HCT116 (cell line): ENCODE results near the gene ZNF423. TPM values are rescaled to one million over a fixed set of nuclear protein-coding genes. Genes with fewer than 3 reads are reported as not detected.

ENCODE experiments used
- ATAC-seq: fragments of 200-7000 bp; cut with Tn5 transposase; 2 replicates; pipeline ENCODE4 v1.9.1; 2020; ENCODE audit warnings: mild to moderate bottlenecking, moderate library complexity
- BruUV-seq: library from RNA; stranded (reverse); fragments of 400-500 nt; replicated peaks from 2 replicates; lab custom pipeline; 2021; lab: Mats Ljungman, UMichigan
- CTCF ChIA-PET: fragments of 300-600 bp; sonication (Branson Sonifier 250); formaldehyde crosslinking; loops from one replicate; lab custom pipeline; 2021; ENCODE audit warnings: antibody characterized with exemption; lab: Charles Lee
- POLR2A ChIA-PET: fragments of 300-600, 350-600 bp; sonication (Branson Sonifier 250); formaldehyde crosslinking; loops from one replicate; lab custom pipeline; 2021; ENCODE audit warnings: antibody characterized with exemption; lab: Charles Lee
- RAD21 ChIA-PET, 2 experiments: fragments of 300-600 bp; sonication (Branson Sonifier 250); formaldehyde crosslinking; loops; one replicate each; lab custom pipeline; 2023; ENCODE audit warnings: low total read pairs in 2 of 2; ENCODE audit not compliant: uncharacterized antibody in 2 of 2, unreplicated experiment in 2 of 2, low non-redundant PET in 1 of 2; lab: Charles Lee
- DNase-seq: peaks from one replicate; pipeline ENCODE4 v3.0.0-alpha.2; 2010; ENCODE audit warnings: low read depth, low spot score
- H2AFZ ChIP-seq: fragments of 200-600 bp; shearing (Covaris generic), sonication (generic); 2 replicates; pipeline ENCODE4 v1.6.1; 2017; ENCODE audit warnings: low read depth, mixed run types, mixed read lengths, antibody characterized with exemption, low read length; ENCODE audit not compliant: poor library complexity, severe bottlenecking
- H3K27ac ChIP-seq: 2 replicates; pipeline ENCODE4 v1.5.1; 2012; ENCODE audit warnings: low read depth, low read length
- H3K27me3 ChIP-seq: fragments of 200-600 bp; sonication (generic); 2 replicates; pipeline ENCODE4 v1.6.1; 2016; ENCODE audit warnings: mixed run types, low read length, mixed read lengths; ENCODE audit not compliant: insufficient read depth
- H3K36me3 ChIP-seq, 2 experiments: fragments of 200-500 bp in 1 of 2; fragments of 200-600 bp in 1 of 2; sonication (Bioruptor generic) in 1 of 2; sonication (generic) in 1 of 2; 2 replicates each; pipeline versions ENCODE4 v1.5.1 to v1.6.1; 2014 to 2016; ENCODE audit warnings: low read length in 2 of 2, inconsistent platforms in 1 of 2, mixed read lengths in 1 of 2, mixed run types in 1 of 2; ENCODE audit not compliant: insufficient read depth in 2 of 2, control insufficient read depth in 1 of 2
- H3K4me1 ChIP-seq, 2 experiments: fragments of 200-600 bp in 1 of 2; sonication (generic) in 1 of 2; 2 replicates each; pipeline versions ENCODE4 v1.5.1 to v1.6.1; 2012 to 2017; ENCODE audit warnings: low read length in 2 of 2, inconsistent platforms in 1 of 2, mild to moderate bottlenecking in 1 of 2, mixed read lengths in 1 of 2, mixed run types in 1 of 2, moderate library complexity in 1 of 2; ENCODE audit not compliant: insufficient read depth in 2 of 2, control insufficient read depth in 1 of 2
- H3K4me2 ChIP-seq: fragments of 200-600 bp; sonication (generic); 2 replicates; pipeline ENCODE4 v1.6.1; 2017; ENCODE audit warnings: mixed run types, low read length, mixed read lengths
- H3K4me3 ChIP-seq, 2 experiments: fragments of 200-600 bp in 1 of 2; sonication (generic) in 1 of 2; replicated peaks in 1 of 2; 2 replicates each; pipeline ENCODE4 v1.5.1; 2011 to 2016; ENCODE audit warnings: low read length in 2 of 2, control low read depth in 1 of 2, low read depth in 1 of 2, mild to moderate bottlenecking in 1 of 2, mixed read lengths in 1 of 2, mixed run types in 1 of 2
- H3K79me2 ChIP-seq: fragments of 200-600 bp; sonication (generic); 2 replicates; pipeline ENCODE4 v1.6.1; 2017; ENCODE audit warnings: mild to moderate bottlenecking, mixed run types, low read length, moderate library complexity, mixed read lengths; ENCODE audit not compliant: insufficient read depth
- H3K9ac ChIP-seq: fragments of 200-600 bp; sonication (generic); 2 replicates; pipeline ENCODE4 v1.6.1; 2016; ENCODE audit warnings: low read length, mixed read lengths
- H3K9me2 ChIP-seq: fragments of 200-600 bp; sonication (generic), shearing (Covaris generic); 2 replicates; pipeline ENCODE4 v1.6.1; 2017; ENCODE audit warnings: mixed run types, mild to moderate bottlenecking, moderate library complexity; ENCODE audit not compliant: insufficient read depth
- H3K9me3 ChIP-seq, 2 experiments: fragments of 200-500 bp in 1 of 2; fragments of 200-600 bp in 1 of 2; sonication (Bioruptor generic) in 1 of 2; sonication (generic) in 1 of 2; 2 replicates each; pipeline ENCODE4 v1.6.1; 2014 to 2017; ENCODE audit warnings: low read length in 2 of 2, mixed read lengths in 2 of 2, inconsistent platforms in 1 of 2, low read depth in 1 of 2, mild to moderate bottlenecking in 1 of 2, mixed run types in 1 of 2, moderate library complexity in 1 of 2; ENCODE audit not compliant: control insufficient read depth in 1 of 2, insufficient read depth in 1 of 2
- H4K20me1 ChIP-seq: fragments of 200-600 bp; sonication (generic), shearing (Covaris generic); 2 replicates; pipeline ENCODE4 v1.6.1; 2017; ENCODE audit warnings: mixed run types, mild to moderate bottlenecking, moderate library complexity; ENCODE audit not compliant: insufficient read depth
- CEBPB ChIP-seq: IDR thresholded peaks from 2 replicates; pipeline ENCODE4 v1.6.1; 2012; ENCODE audit warnings: low read depth
- EGR1 ChIP-seq: IDR thresholded peaks from 2 replicates; pipeline ENCODE4 v1.6.1; 2012; ENCODE audit warnings: low read depth
- ELF1 ChIP-seq: IDR thresholded peaks from 2 replicates; pipeline ENCODE4 v1.6.1; 2012; ENCODE audit warnings: low read depth, borderline replicate concordance
- FOSL1 ChIP-seq: IDR thresholded peaks from 2 replicates; pipeline ENCODE4 v1.6.1; 2012; ENCODE audit warnings: low read depth
- JUND ChIP-seq: IDR thresholded peaks from 2 replicates; pipeline ENCODE4 v1.6.1; 2012
- POLR2A ChIP-seq: IDR thresholded peaks from 2 replicates; pipeline ENCODE4 v1.7.0; 2011; ENCODE audit warnings: borderline replicate concordance; ENCODE audit not compliant: insufficient read depth, insufficient read length; ENCODE audit errors: extremely low read depth
- RAD21 ChIP-seq: IDR thresholded peaks from 2 replicates; pipeline ENCODE4 v1.6.1; 2012; ENCODE audit warnings: low read depth, mild to moderate bottlenecking
- SIN3A ChIP-seq: IDR thresholded peaks from 2 replicates; pipeline ENCODE4 v1.6.1; 2012; ENCODE audit warnings: low read depth
- SP1 ChIP-seq: IDR thresholded peaks from 2 replicates; pipeline ENCODE4 v1.6.1; 2012; ENCODE audit warnings: low read depth
- TCF7L2 ChIP-seq: IDR thresholded peaks from 2 replicates; pipeline ENCODE4 v1.7.0; 2011; ENCODE audit warnings: borderline replicate concordance, inconsistent platforms; ENCODE audit not compliant: insufficient read depth, insufficient read length; ENCODE audit errors: extremely low read depth
- ZBTB33 ChIP-seq: IDR thresholded peaks from 2 replicates; pipeline ENCODE4 v1.6.1; 2011; ENCODE audit warnings: mild to moderate bottlenecking, low read length, moderate library complexity; ENCODE audit not compliant: insufficient replicate concordance; ENCODE audit errors: extremely low read depth
- intact Hi-C: fragments of 100-400 bp; cut with micrococcal nuclease; formaldehyde crosslinking; loops from 2 replicates; pipeline ENCODE4 v1.10.0; 2022
- total RNA-seq: library from RNA; stranded (reverse); gene quantifications from one replicate; pipeline ENCODE4 v1.2.1, GENCODE V29; 2021; ENCODE audit not compliant: unreplicated experiment
- TF ChIP-seq, protein P1 (sequence below): IDR thresholded peaks from 2 replicates; pipeline ENCODE4 v1.6.1; 2012; ENCODE audit warnings: low read depth
- TF ChIP-seq, protein P2 (sequence below): IDR thresholded peaks from 2 replicates; pipeline ENCODE4 v1.6.1; 2012

The ZNF423 gene
- total RNA-seq, 1 experiment from 2014 or later, result 0.22 TPM

DNA sequence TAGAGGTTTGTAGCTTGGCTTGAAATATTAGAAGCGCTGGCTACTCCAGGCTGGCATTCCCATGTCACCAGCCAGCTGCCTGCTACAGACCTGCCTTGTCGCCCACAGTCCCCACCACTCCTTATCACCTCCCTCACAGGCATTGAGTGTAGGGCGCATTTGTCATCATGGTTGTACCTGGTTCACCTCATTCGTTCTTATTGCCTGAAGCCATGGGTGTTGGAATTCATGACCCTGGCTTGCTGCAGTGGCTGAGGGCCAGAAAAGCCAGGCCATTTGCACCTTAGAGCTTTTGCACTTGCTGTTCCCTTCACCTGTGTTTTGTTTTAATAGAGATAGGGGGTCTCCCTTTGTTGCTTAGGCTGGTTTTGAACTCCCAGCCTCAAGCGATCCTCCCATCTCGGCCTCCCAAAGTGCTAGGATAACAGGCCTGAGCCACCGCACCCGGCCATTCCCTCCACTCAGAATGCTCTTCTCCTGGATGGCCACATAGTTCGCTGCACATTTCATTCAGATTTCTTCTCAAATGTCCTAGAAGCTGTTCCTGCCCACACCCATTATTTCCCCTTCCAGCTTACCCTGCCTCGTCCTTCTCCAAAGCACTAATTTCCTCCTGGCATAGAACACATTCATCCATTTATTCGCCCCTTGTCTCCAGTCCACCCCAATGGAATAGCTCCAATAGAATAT is 384.7 kb downstream of the ZNF423 start:
- ChIA-PET POLR2A (no interaction called here), RAD21 (no interaction called here), CTCF (no interaction called here)
- DNase-seq (no peak), ATAC-seq (no peak)
- Histone ChIP-seq H3K27ac (no peak overlapping the region), H3K9me3 (no peaks in the 10 kb centered on the region), H3K79me2 (no peaks in the 10 kb centered on the region), H4K20me1 (no peaks in the 10 kb centered on the region), H3K4me2 (no peak overlapping the region), H3K27me3 (peaks cover 22% of the 10 kb centered on the region), H3K4me3 (no peak overlapping the region), H3K4me1 (no peaks in the 10 kb centered on the region), H2AFZ (no peak overlapping the region), H3K36me3 (no peaks in the 10 kb centered on the region), H3K9ac (no peak overlapping the region), H3K9me2 (no peaks in the 10 kb centered on the region)
- BruUV-seq, result no TSS peak
- TF ChIP-seq TCF7L2, result no peak
- no peak for TF ChIP-seq ELF1
- TF ChIP-seq POLR2A, result no peak
- TF ChIP-seq JUND, result no peak
- intact Hi-C loops, result no loop called here

DNA sequence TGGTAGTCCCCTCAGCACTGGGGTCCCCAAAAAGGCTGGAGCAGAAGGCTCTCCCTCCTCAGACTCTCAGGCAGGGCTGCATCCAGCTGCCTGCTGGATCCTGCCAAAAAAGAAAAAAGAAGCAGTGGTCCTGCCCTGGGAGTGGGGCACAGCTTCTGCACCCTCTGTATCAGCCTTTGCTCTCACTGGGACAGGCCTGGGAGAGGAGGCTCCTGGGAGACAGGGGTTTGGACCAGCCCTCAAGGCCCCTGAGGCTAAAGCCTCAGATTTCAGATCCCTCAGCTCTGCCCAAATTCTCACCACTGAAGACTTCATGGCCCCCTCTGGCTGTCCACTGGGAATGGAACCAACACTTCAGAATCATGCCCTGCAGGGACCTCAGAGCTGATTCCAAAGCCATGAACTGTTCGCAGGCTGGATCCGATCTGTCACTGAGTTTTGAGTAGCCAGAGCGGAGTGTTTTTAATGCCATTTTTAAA is 385.4 kb downstream of the ZNF423 start:
- DNase-seq (no peak), ATAC-seq (no peak)
- H3K4me3 ChIP-seq, result no peak overlapping the region
- POLR2A ChIA-PET, result no interaction called here
- no peaks in the 10 kb centered on the region for H3K36me3 ChIP-seq
- no peak for TF ChIP-seq TCF7L2
- TF ChIP-seq ELF1, result no peak
- no peak for TF ChIP-seq SIN3A
- no peak for TF ChIP-seq EGR1
- TF ChIP-seq CEBPB, result no peak
- TF ChIP-seq JUND, result no peak
- no peak for TF ChIP-seq SP1
- TF ChIP-seq ZBTB33, result no peak
- TF ChIP-seq, protein P1, sequence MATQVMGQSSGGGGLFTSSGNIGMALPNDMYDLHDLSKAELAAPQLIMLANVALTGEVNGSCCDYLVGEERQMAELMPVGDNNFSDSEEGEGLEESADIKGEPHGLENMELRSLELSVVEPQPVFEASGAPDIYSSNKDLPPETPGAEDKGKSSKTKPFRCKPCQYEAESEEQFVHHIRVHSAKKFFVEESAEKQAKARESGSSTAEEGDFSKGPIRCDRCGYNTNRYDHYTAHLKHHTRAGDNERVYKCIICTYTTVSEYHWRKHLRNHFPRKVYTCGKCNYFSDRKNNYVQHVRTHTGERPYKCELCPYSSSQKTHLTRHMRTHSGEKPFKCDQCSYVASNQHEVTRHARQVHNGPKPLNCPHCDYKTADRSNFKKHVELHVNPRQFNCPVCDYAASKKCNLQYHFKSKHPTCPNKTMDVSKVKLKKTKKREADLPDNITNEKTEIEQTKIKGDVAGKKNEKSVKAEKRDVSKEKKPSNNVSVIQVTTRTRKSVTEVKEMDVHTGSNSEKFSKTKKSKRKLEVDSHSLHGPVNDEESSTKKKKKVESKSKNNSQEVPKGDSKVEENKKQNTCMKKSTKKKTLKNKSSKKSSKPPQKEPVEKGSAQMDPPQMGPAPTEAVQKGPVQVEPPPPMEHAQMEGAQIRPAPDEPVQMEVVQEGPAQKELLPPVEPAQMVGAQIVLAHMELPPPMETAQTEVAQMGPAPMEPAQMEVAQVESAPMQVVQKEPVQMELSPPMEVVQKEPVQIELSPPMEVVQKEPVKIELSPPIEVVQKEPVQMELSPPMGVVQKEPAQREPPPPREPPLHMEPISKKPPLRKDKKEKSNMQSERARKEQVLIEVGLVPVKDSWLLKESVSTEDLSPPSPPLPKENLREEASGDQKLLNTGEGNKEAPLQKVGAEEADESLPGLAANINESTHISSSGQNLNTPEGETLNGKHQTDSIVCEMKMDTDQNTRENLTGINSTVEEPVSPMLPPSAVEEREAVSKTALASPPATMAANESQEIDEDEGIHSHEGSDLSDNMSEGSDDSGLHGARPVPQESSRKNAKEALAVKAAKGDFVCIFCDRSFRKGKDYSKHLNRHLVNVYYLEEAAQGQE, result no peak
- TF ChIP-seq RAD21, result no peak
- TF ChIP-seq, protein P2, sequence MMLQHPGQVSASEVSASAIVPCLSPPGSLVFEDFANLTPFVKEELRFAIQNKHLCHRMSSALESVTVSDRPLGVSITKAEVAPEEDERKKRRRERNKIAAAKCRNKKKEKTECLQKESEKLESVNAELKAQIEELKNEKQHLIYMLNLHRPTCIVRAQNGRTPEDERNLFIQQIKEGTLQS, result no peak
- no peak for TF ChIP-seq FOSL1
- H3K9me3 ChIP-seq, result no peaks in the 10 kb centered on the region
- H3K27me3 ChIP-seq, result peaks cover 27% of the 10 kb centered on the region
- BruUV-seq, result no TSS peak
- no peak overlapping the region for H3K27ac ChIP-seq
- intact Hi-C loops, result no loop called here
- CTCF ChIA-PET, result no interaction called here
- RAD21 ChIA-PET, result no interaction called here
- no peaks in the 10 kb centered on the region for H3K4me1 ChIP-seq
- H2AFZ ChIP-seq, result no peak overlapping the region
- H3K79me2 ChIP-seq, result no peaks in the 10 kb centered on the region
- no peaks in the 10 kb centered on the region for H3K9me2 ChIP-seq
- no peaks in the 10 kb centered on the region for H4K20me1 ChIP-seq
- H3K9ac ChIP-seq, result no peak overlapping the region
- no peak overlapping the region for H3K4me2 ChIP-seq
